Endothelial cell (in vitro differentiated cells): ENCODE results near the gene ACTR10. TPM values are rescaled to one million over a fixed set of nuclear protein-coding genes. Genes with fewer than 3 reads are reported as not detected.
"Not testable (repeated sequence)": the region's sequence is repeated elsewhere in the genome, so short reads cannot be mapped to it uniquely, and the experiment has no call there.

Experiments
- DNase-seq: peaks from one replicate; pipeline ENCODE4 v3.0.0; 2021; ENCODE audit warnings: low spot score
- H3K27ac Mint-ChIP-seq: one replicate; pipeline ENCODE4 v1.8.0; 2021; ENCODE audit warnings: mixed read lengths, inconsistent platforms; ENCODE audit not compliant: unreplicated experiment
- H3K27me3 Mint-ChIP-seq: one replicate; pipeline ENCODE4 v1.8.0; 2021; ENCODE audit warnings: mild to moderate bottlenecking, moderate library complexity, mixed read lengths, inconsistent platforms; ENCODE audit not compliant: unreplicated experiment
- H3K36me3 Mint-ChIP-seq: one replicate; pipeline ENCODE4 v1.8.0; 2021; ENCODE audit warnings: mild to moderate bottlenecking, low read depth, mixed read lengths, inconsistent platforms; ENCODE audit not compliant: unreplicated experiment
- H3K4me1 Mint-ChIP-seq: one replicate; pipeline ENCODE4 v1.8.0; 2021; ENCODE audit warnings: mild to moderate bottlenecking, mixed read lengths, inconsistent platforms; ENCODE audit not compliant: unreplicated experiment
- H3K4me3 Mint-ChIP-seq: one replicate; pipeline ENCODE4 v1.8.0; 2021; ENCODE audit warnings: mild to moderate bottlenecking, mixed read lengths, inconsistent platforms; ENCODE audit not compliant: unreplicated experiment
- H3K9me3 Mint-ChIP-seq: one replicate; pipeline ENCODE4 v1.8.0; 2021; ENCODE audit warnings: mixed read lengths, inconsistent platforms; ENCODE audit not compliant: unreplicated experiment
- CTCF ChIP-seq: fragments of 200-600 bp; sonication (generic); IDR thresholded peaks from one replicate; pipeline ENCODE4 v1.5.0; 2021; ENCODE audit warnings: antibody characterized with exemption; ENCODE audit not compliant: unreplicated experiment
- total RNA-seq: library from RNA; stranded (reverse); fragmentation: NEBNext Ultra II Directional; extraction: Animal tissue kit (Norgen Biotek cat#: 25700); gene quantifications from one replicate; pipeline ENCODE4 v1.2.1, GENCODE V29; 2021; ENCODE audit not compliant: unreplicated experiment

ACTR10 gene
- total RNA-seq, 1 donor from 2014 or later, result 50.2 TPM

- Mint-ChIP-seq H3K9me3 (no peaks in the 10 kb centered on the region), H3K36me3 (peaks cover 10% of the 10 kb centered on the region), H3K27ac (no peak overlapping the region), H3K4me3 (no peak overlapping the region), H3K27me3 (peaks cover 3% of the 10 kb centered on the region), H3K4me1 (no peaks in the 10 kb centered on the region)
- no peak for DNase-seq
- TF ChIP-seq CTCF, result no peak
These were observed 58.2 kb downstream of the ACTR10 start for GRCh38 chr14:58258156-58258555.

GRCh38 chr14:58262005-58262404 is 62.1 kb downstream of the ACTR10 start:
- peaks cover 26% of the 10 kb centered on the region for H3K36me3 Mint-ChIP-seq
- not testable (repeated sequence) for H3K4me1 Mint-ChIP-seq, H3K27me3 Mint-ChIP-seq, H3K27ac Mint-ChIP-seq, H3K9me3 Mint-ChIP-seq, H3K4me3 Mint-ChIP-seq, DNase-seq

- Mint-ChIP-seq H3K27ac (no peak overlapping the region), H3K4me1 (peaks cover 7% of the 10 kb centered on the region), H3K36me3 (peaks cover 30% of the 10 kb centered on the region), H3K4me3 (peak overlapping the region; percentile 8), H3K27me3 (peaks cover 2% of the 10 kb centered on the region), H3K9me3 (no peaks in the 10 kb centered on the region)
- no peak for DNase-seq
- TF ChIP-seq CTCF, result no peak
These were observed 65.5 kb downstream of the ACTR10 start for GRCh38 chr14:58265401-58265800.

GRCh38 chr14:58270628-58271027 is 70.7 kb downstream of the ACTR10 start:
- Mint-ChIP-seq H3K4me1 (peaks cover 7% of the 10 kb centered on the region), H3K27ac (no peak overlapping the region), H3K36me3 (peaks cover 27% of the 10 kb centered on the region), H3K4me3 (no peak overlapping the region), H3K9me3 (no peaks in the 10 kb centered on the region), H3K27me3 (no peaks in the 10 kb centered on the region)
- DNase-seq, result no peak
- TF ChIP-seq CTCF, result no peak

GRCh38 chr14:58272588-58273372 is 72.8 kb downstream of the ACTR10 start:
- Mint-ChIP-seq H3K4me3 (no peak overlapping the region), H3K36me3 (peaks cover 15% of the 10 kb centered on the region), H3K27ac (no peak overlapping the region), H3K4me1 (peaks cover 7% of the 10 kb centered on the region), H3K9me3 (no peaks in the 10 kb centered on the region), H3K27me3 (no peaks in the 10 kb centered on the region)
- no peak for TF ChIP-seq CTCF
- DNase-seq, result no peak
